IMR-90 (cell line): ENCODE measurements around the gene FAM124B. TPM values are rescaled to one million over a fixed set of nuclear protein-coding genes. Genes with fewer than 3 reads are reported as not detected.

ENCODE experiments used
- ATAC-seq: fragments of 200-7000 bp; cut with Tn5 transposase; 2 replicates; pipeline ENCODE4 v1.9.1; 2020; ENCODE audit warnings: low read depth, mild to moderate bottlenecking, moderate library complexity
- BruUV-seq: library from RNA; stranded (reverse); fragments of 400-500 nt; replicated peaks from 2 replicates; lab custom pipeline; 2021; lab: Mats Ljungman, UMichigan
- CTCF ChIA-PET: fragments of 300-600 bp; formaldehyde crosslinking; extraction: SDS; loops from one replicate; lab custom pipeline; 2021; ENCODE audit warnings: antibody characterized with exemption; lab: Yijun Ruan, JAX
- POLR2A ChIA-PET: fragments of 300-600 bp; sonication (Branson Sonifier 250); formaldehyde crosslinking; loops from one replicate; lab custom pipeline; 2022; ENCODE audit warnings: antibody characterized with exemption; ENCODE audit not compliant: unreplicated experiment; lab: Charles Lee
- DNase-seq: peaks from one replicate; pipeline ENCODE4 v3.0.0; 2013
- H2AFZ ChIP-seq: replicated peaks from 2 replicates; pipeline ENCODE3; 2013; ENCODE audit warnings: low read length, mild to moderate bottlenecking; ENCODE audit not compliant: poor library complexity
- H2AK5ac ChIP-seq: 2 replicates; pipeline ENCODE4 v1.6.1; 2013; ENCODE audit warnings: low read depth, low read length, inconsistent platforms
- H2AK9ac ChIP-seq: replicated peaks from 2 replicates; pipeline ENCODE3; 2013; ENCODE audit warnings: mild to moderate bottlenecking, low read depth, low read length, moderate library complexity; ENCODE audit not compliant: poor library complexity
- H2BK120ac ChIP-seq: 2 replicates; pipeline ENCODE4 v1.6.1; 2013; ENCODE audit warnings: low read depth, low read length, inconsistent platforms
- H2BK15ac ChIP-seq: 3 replicates; pipeline ENCODE4 v1.6.1; 2013; ENCODE audit warnings: low read depth, low read length, inconsistent platforms
- H2BK20ac ChIP-seq: 2 replicates; pipeline ENCODE4 v1.6.1; 2013; ENCODE audit warnings: low read depth, mild to moderate bottlenecking, inconsistent platforms, low read length, moderate library complexity
- H2BK5ac ChIP-seq: 2 replicates; pipeline ENCODE4 v1.6.1; 2013; ENCODE audit warnings: mild to moderate bottlenecking, low read depth, low read length, inconsistent platforms; ENCODE audit not compliant: poor library complexity, severe bottlenecking
- H3K14ac ChIP-seq: replicated peaks from 2 replicates; pipeline ENCODE4 v1.6.1; 2013; ENCODE audit warnings: low read depth, low read length, inconsistent platforms
- H3K18ac ChIP-seq: 2 replicates; pipeline ENCODE4 v1.6.1; 2013; ENCODE audit warnings: low read depth, low read length, control low read depth
- H3K23ac ChIP-seq: 2 replicates; pipeline ENCODE4 v1.6.1; 2013; ENCODE audit warnings: low read depth, low read length, inconsistent platforms
- H3K27ac ChIP-seq: 2 replicates; pipeline ENCODE4 v1.5.1; 2013; ENCODE audit warnings: mild to moderate bottlenecking, control low read depth, low read length; ENCODE audit not compliant: insufficient read depth
- H3K27me3 ChIP-seq: 2 replicates; pipeline ENCODE4 v1.6.1; 2013; ENCODE audit warnings: low read length; ENCODE audit not compliant: control insufficient read depth, insufficient read depth
- H3K36me3 ChIP-seq: 2 replicates; pipeline ENCODE4 v1.6.1; 2013; ENCODE audit warnings: low read length, mixed read lengths; ENCODE audit not compliant: control insufficient read depth, insufficient read depth
- H3K4ac ChIP-seq: 2 replicates; pipeline ENCODE4 v1.6.1; 2013; ENCODE audit warnings: low read depth, low read length, inconsistent platforms
- H3K4me1 ChIP-seq: 2 replicates; pipeline ENCODE4 v1.6.1; 2013; ENCODE audit warnings: low read length, mixed read lengths; ENCODE audit not compliant: control insufficient read depth, insufficient read depth
- H3K4me2 ChIP-seq: 2 replicates; pipeline ENCODE4 v1.6.1; 2013; ENCODE audit warnings: low read depth, mild to moderate bottlenecking, control low read depth, low read length, moderate library complexity
- H3K4me3 ChIP-seq: 2 replicates; pipeline ENCODE4 v1.5.1; 2013; ENCODE audit warnings: low read depth, mild to moderate bottlenecking, control low read depth, low read length, moderate library complexity; ENCODE audit not compliant: insufficient read depth
- H3K56ac ChIP-seq: 2 replicates; pipeline ENCODE4 v1.6.1; 2013; ENCODE audit warnings: low read length, inconsistent platforms; ENCODE audit not compliant: insufficient read depth; ENCODE audit errors: extremely low read depth
- H3K79me1 ChIP-seq, 2 experiments: 2 replicates each; pipeline ENCODE4 v1.6.1; 2013; ENCODE audit warnings: low read length in 2 of 2, inconsistent platforms in 1 of 2, low read depth in 1 of 2
- H3K9ac ChIP-seq: 2 replicates; pipeline ENCODE4 v1.6.1; 2013; ENCODE audit warnings: low read depth, low read length, control low read depth
- H3K9me1 ChIP-seq: 2 replicates; pipeline ENCODE4 v1.6.1; 2013; ENCODE audit warnings: low read length, inconsistent platforms; ENCODE audit not compliant: insufficient read depth
- H3K9me3 ChIP-seq: 2 replicates; pipeline ENCODE4 v1.6.1; 2013; ENCODE audit warnings: low read length; ENCODE audit not compliant: control insufficient read depth, insufficient read depth
- H4K20me1 ChIP-seq: 2 replicates; pipeline ENCODE4 v1.6.1; 2013; ENCODE audit warnings: low read length, inconsistent platforms; ENCODE audit not compliant: insufficient read depth
- H4K5ac ChIP-seq: 2 replicates; pipeline ENCODE4 v1.6.1; 2013; ENCODE audit warnings: mild to moderate bottlenecking, low read depth, low read length, control low read depth
- H4K8ac ChIP-seq, 2 experiments: 2 replicates each; pipeline ENCODE4 v1.6.1; 2013; ENCODE audit warnings: low read depth in 2 of 2, low read length in 2 of 2, control low read depth in 1 of 2, inconsistent platforms in 1 of 2
- H4K91ac ChIP-seq: 2 replicates; pipeline ENCODE4 v1.6.1; 2013; ENCODE audit warnings: low read depth, low read length, inconsistent platforms; ENCODE audit not compliant: insufficient read depth
- BHLHE40 ChIP-seq: fragments of 150-350 bp; IDR thresholded peaks from 2 replicates; pipeline ENCODE4 v1.6.1; 2016; ENCODE audit warnings: mild to moderate bottlenecking, low read depth, low read length
- CEBPB ChIP-seq: IDR thresholded peaks from 2 replicates; pipeline ENCODE4 v1.6.1; 2012; ENCODE audit warnings: low read depth, low read length, improper control_type of control experiment
- CHD1 ChIP-seq: IDR thresholded peaks from 2 replicates; pipeline ENCODE4 v1.6.1; 2012; ENCODE audit warnings: low read depth, low read length, improper control_type of control experiment
- CTCF ChIP-seq: conservative IDR thresholded peaks from 2 replicates; pipeline ENCODE4 v1.5.1; 2012; ENCODE audit warnings: mild to moderate bottlenecking, low read depth, low read length, improper control_type of control experiment
- ELK1 ChIP-seq: fragments of 150-350 bp; IDR thresholded peaks from 2 replicates; pipeline ENCODE4 v1.6.1; 2016; ENCODE audit warnings: low read depth, mild to moderate bottlenecking, low read length, moderate library complexity, borderline replicate concordance
- FOS ChIP-seq: fragments of 150-350 bp; IDR thresholded peaks from 2 replicates; pipeline ENCODE4 v1.6.1; 2016; ENCODE audit warnings: low read depth, low read length
- MAFK ChIP-seq: IDR thresholded peaks from 2 replicates; pipeline ENCODE4 v1.6.1; 2012; ENCODE audit warnings: low read depth, low read length, improper control_type of control experiment
- MXI1 ChIP-seq: IDR thresholded peaks from 2 replicates; pipeline ENCODE4 v1.6.1; 2012; ENCODE audit warnings: low read depth, mild to moderate bottlenecking, low read length, moderate library complexity, borderline replicate concordance
- NFE2L2 ChIP-seq: fragments of 150-350 bp; IDR thresholded peaks from 2 replicates; pipeline ENCODE4 v1.6.1; 2016; ENCODE audit warnings: low read depth, mild to moderate bottlenecking, low read length
- POLR2A ChIP-seq: IDR thresholded peaks from 2 replicates; pipeline ENCODE4 v1.6.1; 2012; ENCODE audit warnings: mild to moderate bottlenecking, low read depth, low read length
- RAD21 ChIP-seq: IDR thresholded peaks from 2 replicates; pipeline ENCODE4 v1.6.1; 2012; ENCODE audit warnings: low read length, improper control_type of control experiment
- RCOR1 ChIP-seq: IDR thresholded peaks from 2 replicates; pipeline ENCODE4 v1.6.1; 2012; ENCODE audit warnings: mild to moderate bottlenecking, low read length, improper control_type of control experiment; ENCODE audit not compliant: insufficient replicate concordance
- RFX5 ChIP-seq: IDR thresholded peaks from 2 replicates; pipeline ENCODE4 v1.8.0; 2012; ENCODE audit warnings: low read depth, mild to moderate bottlenecking, low read length, moderate library complexity
- SMC3 ChIP-seq: fragments of 150-350 bp; IDR thresholded peaks from 2 replicates; pipeline ENCODE4 v1.6.1; 2016; ENCODE audit warnings: low read depth, mild to moderate bottlenecking, antibody characterized with exemption, low read length, moderate library complexity
- USF2 ChIP-seq: fragments of 150-350 bp; IDR thresholded peaks from 2 replicates; pipeline ENCODE4 v1.6.1; 2017; ENCODE audit warnings: mild to moderate bottlenecking, antibody characterized with exemption, low read length, low read depth
- WGBS, 2 experiments: methylation state at CpG; one replicate each; pipeline versions ENCODE4 v1.1.5 to v1.1.7; 2013; ENCODE audit warnings: missing lambda C conversion rate in 2 of 2; ENCODE audit not compliant: insufficient read length in 1 of 2; ENCODE audit errors: extremely low coverage in 2 of 2; 5-methylcytosine and 5-hydroxymethylcytosine counted together
- dilution Hi-C: fragments of 300-500 bp; cut with HindIII; formaldehyde crosslinking; loops from one replicate; pipeline ENCODE4 v1.14.3; 2018; ENCODE audit warnings: low sequenced_read_pairs; ENCODE audit not compliant: unreplicated experiment
- in situ Hi-C: fragments of 300-500 bp; cut with MboI; formaldehyde crosslinking; loops from 3 replicates; pipeline ENCODE4 v1.14.3; 2019; ENCODE audit warnings: low sequenced_read_pairs, inconsistent platforms, mixed read lengths
- intact Hi-C: fragments of 100-400 bp; cut with micrococcal nuclease; formaldehyde crosslinking; loops from 2 replicates; pipeline ENCODE4 v1.10.0; 2022
- polyA plus RNA-seq, 3 experiments: library from polyadenylated mRNA; depleted of rRNA; stranded (reverse); fragments of >200 nt; gene quantifications; 2 replicates each; pipeline ENCODE4 v1.2.3, GENCODE V29; 2012; ENCODE audit warnings: low replicate concordance in 1 of 3
- total RNA-seq: library from RNA; depleted of rRNA; stranded (reverse); fragments of >200 nt; gene quantifications from 2 replicates; pipeline ENCODE4 v1.2.3, GENCODE V29; 2012

The FAM124B gene
- total and polyA plus RNA-seq, 2 of the 4 experiments (the other 2 are of a cell fraction) = not detected

GRCh38 chr2:224357098-224357901 lies 44.6 kb downstream of the FAM124B start:
- Histone ChIP-seq H2BK20ac (no peak overlapping the region), H3K4me2 (no peak overlapping the region), H4K91ac (no peak overlapping the region), H2AK5ac (no peak overlapping the region), H2AK9ac (no peak overlapping the region), H3K14ac (no peak overlapping the region), H3K9ac (no peak overlapping the region), H4K5ac (no peak overlapping the region), H3K4ac (no peak overlapping the region), H3K9me3 (no peaks in the 10 kb centered on the region), H3K79me1 (no peaks in the 10 kb centered on the region), H2BK120ac (no peak overlapping the region), H3K27me3 (peaks cover 16% of the 10 kb centered on the region), H4K8ac (no peak overlapping the region), H3K27ac (no peak overlapping the region), H2BK15ac (no peak overlapping the region), H3K4me3 (no peak overlapping the region), H3K9me1 (no peaks in the 10 kb centered on the region), H4K20me1 (no peaks in the 10 kb centered on the region), H2AFZ (no peak overlapping the region), H3K56ac (no peak overlapping the region), H3K4me1 (no peaks in the 10 kb centered on the region; the same call in 1 of the 2 replicates), H3K18ac (no peak overlapping the region), H3K23ac (no peak overlapping the region), H3K36me3 (no peaks in the 10 kb centered on the region), H2BK5ac (no peak overlapping the region)
- in situ Hi-C loops (loop anchor here (5.0 to 25.0 kb wide), 3 partner anchors 290 to 1280 kb away; no protein-coding TSS in a partner anchor), dilution Hi-C loops (no loop called here), intact Hi-C loops (loop anchor here (1.0 to 5.0 kb wide), 7 partner anchors 90 to 1303 kb away; partner anchors contain the start of gene CUL3)
- WGBS, 2 experiments = 0% methylated on average over 1 of the region's 8 CpGs; no CpG with 5 or more reads in 1 of the 2 experiments
- ChIA-PET POLR2A (no interaction called here), CTCF (interaction anchor here (0.9 to 1.2 kb wide), 2 partner anchors 75 to 291 kb away, joined by 3 to 4 read pairs; no protein-coding TSS in a partner anchor)
- ATAC-seq (peak; percentile 87), DNase-seq (peak; percentile 60)
- no TSS peak for BruUV-seq
- TF ChIP-seq RCOR1 = no peak
- TF ChIP-seq RAD21 = peak; percentile 88
- no peak for TF ChIP-seq POLR2A
- peak; percentile 87 for TF ChIP-seq SMC3
- TF ChIP-seq NFE2L2 = no peak
- TF ChIP-seq USF2 = no peak
- TF ChIP-seq CEBPB = peak; percentile 98
- TF ChIP-seq FOS = no peak
- TF ChIP-seq RFX5 = no peak
- TF ChIP-seq MXI1 = no peak
- TF ChIP-seq ELK1 = no peak
- no peak for TF ChIP-seq BHLHE40
- peak; percentile 85 for TF ChIP-seq CTCF
- no peak for TF ChIP-seq MAFK
- no peak for TF ChIP-seq CHD1
